Endothelial cell of umbilical vein (primary cell): ENCODE measurements around the gene MKRN1. TPM values are rescaled to one million over a fixed set of nuclear protein-coding genes. Genes with fewer than 3 reads are reported as not detected.

Source experiments
- BruUV-seq: library from RNA; stranded (reverse); fragments of 400-500 nt; replicated peaks from 2 replicates; lab custom pipeline; 2021; lab: Mats Ljungman, UMichigan
- CTCF ChIA-PET: fragments of 300-600, 350-600 bp; sonication (Branson Sonifier 250); formaldehyde crosslinking; loops from one replicate; lab custom pipeline; 2021; ENCODE audit warnings: antibody characterized with exemption, inconsistent platforms; lab: Charles Lee
- POLR2A ChIA-PET: fragments of 300-600, 350-600 bp; sonication (Branson Sonifier 250); formaldehyde crosslinking; loops from one replicate; lab custom pipeline; 2021; ENCODE audit warnings: antibody characterized with exemption, inconsistent platforms; lab: Charles Lee
- DNase-seq: peaks from one replicate; pipeline ENCODE4 v3.0.0-alpha.2; 2011; ENCODE audit warnings: low read depth, low spot score
- FAIRE-seq: peaks from 2 replicates; lab custom pipeline; 2011; peaks lifted over from hg19 to GRCh38; lab: Jason Lieb, UNC
- H2AFZ ChIP-seq: 2 replicates; pipeline ENCODE4 v1.6.0; 2012; ENCODE audit warnings: low read depth, low read length, control low read depth, inconsistent platforms
- H3K27ac ChIP-seq: 2 replicates; pipeline ENCODE4 v1.5.1; 2011; ENCODE audit warnings: low read depth, mild to moderate bottlenecking, control low read depth, low read length, moderate library complexity; ENCODE audit not compliant: insufficient read depth
- H3K27me3 ChIP-seq, 2 experiments: 2 replicates each; pipeline versions ENCODE4 v1.6.0 to v1.6.1; 2011; ENCODE audit warnings: low read length in 2 of 2, mixed read lengths in 1 of 2; ENCODE audit not compliant: control insufficient read depth in 2 of 2, insufficient read depth in 2 of 2
- H3K36me3 ChIP-seq, 2 experiments: 2 replicates in 1 of 2; 3 replicates in 1 of 2; pipeline ENCODE4 v1.5.1; 2011; ENCODE audit warnings: low read length in 2 of 2, mild to moderate bottlenecking in 1 of 2, moderate library complexity in 1 of 2; ENCODE audit not compliant: control insufficient read depth in 2 of 2, insufficient read depth in 2 of 2; ENCODE audit errors: extremely low read depth in 1 of 2
- H3K4me1 ChIP-seq: 3 replicates; pipeline ENCODE4 v1.5.1; 2011; ENCODE audit warnings: mild to moderate bottlenecking, low read length; ENCODE audit not compliant: control insufficient read depth, insufficient read depth; ENCODE audit errors: extremely low read depth
- H3K4me2 ChIP-seq: 2 replicates; pipeline ENCODE4 v1.6.1; 2011; ENCODE audit warnings: low read length, control low read depth, mixed read lengths; ENCODE audit not compliant: insufficient read depth
- H3K4me3 ChIP-seq, 3 experiments: fragments of 200-600 bp in 1 of 3; sonication (generic), shearing (Covaris generic) in 1 of 3; replicated peaks in 1 of 3; 2 replicates each; pipeline ENCODE4 v1.5.1; 2011 to 2016; ENCODE audit warnings: control low read depth in 3 of 3, low read length in 3 of 3, mild to moderate bottlenecking in 2 of 3, inconsistent platforms in 1 of 3, low read depth in 1 of 3, moderate library complexity in 1 of 3; ENCODE audit not compliant: insufficient read depth in 1 of 3
- H3K79me2 ChIP-seq: 2 replicates; pipeline ENCODE4 v1.6.0; 2012; ENCODE audit warnings: low read length, inconsistent platforms; ENCODE audit not compliant: control insufficient read depth, insufficient read depth
- H3K9ac ChIP-seq: replicated peaks from 2 replicates; pipeline ENCODE3; 2011; ENCODE audit warnings: low read length, control low read depth; ENCODE audit not compliant: insufficient read depth; ENCODE audit errors: extremely low read depth
- H3K9me1 ChIP-seq: replicated peaks from 3 replicates; pipeline ENCODE4 v1.6.0; 2011; ENCODE audit warnings: mild to moderate bottlenecking, low read length; ENCODE audit not compliant: control insufficient read depth, insufficient read depth; ENCODE audit errors: extremely low read depth
- H3K9me3 ChIP-seq: replicated peaks from 2 replicates; pipeline ENCODE4 v1.5.1; 2012; ENCODE audit warnings: low read length, inconsistent platforms; ENCODE audit not compliant: control insufficient read depth, insufficient read depth
- H4K20me1 ChIP-seq: replicated peaks from 2 replicates; pipeline ENCODE3; 2011; ENCODE audit warnings: mild to moderate bottlenecking, low read length; ENCODE audit not compliant: control insufficient read depth, insufficient read depth; ENCODE audit errors: extremely low read depth
- CTCF ChIP-seq, 2 donors: IDR thresholded peaks; 1 replicate in 1 of 2; 2 replicates in 1 of 2; pipeline ENCODE4 v1.5.1; 2011; ENCODE audit warnings: low read length in 2 of 2, mild to moderate bottlenecking in 2 of 2, moderate library complexity in 2 of 2, control low read depth in 1 of 2, inconsistent platforms in 1 of 2, low read depth in 1 of 2; ENCODE audit not compliant: insufficient read depth in 1 of 2; ENCODE audit errors: extremely low read depth in 1 of 2
- EZH2 ChIP-seq: IDR thresholded peaks from 2 replicates; pipeline ENCODE4 v1.6.1; 2012; ENCODE audit warnings: borderline replicate concordance, low read depth, mild to moderate bottlenecking, moderate library complexity, low read length, inconsistent platforms; ENCODE audit not compliant: severe bottlenecking
- FOS ChIP-seq: IDR thresholded peaks from 2 replicates; pipeline ENCODE4 v1.6.1; 2011; ENCODE audit warnings: mild to moderate bottlenecking, low read length, moderate library complexity, borderline replicate concordance; ENCODE audit not compliant: insufficient read depth
- GATA2 ChIP-seq: IDR thresholded peaks from 2 replicates; pipeline ENCODE4 v1.7.0; 2011; ENCODE audit warnings: low read depth, mild to moderate bottlenecking, moderate library complexity, mixed read lengths, low read length; ENCODE audit not compliant: insufficient read length, insufficient read depth
- JUN ChIP-seq: IDR thresholded peaks from 2 replicates; pipeline ENCODE4 v1.6.1; 2011; ENCODE audit warnings: borderline replicate concordance, low read depth; ENCODE audit not compliant: insufficient read length, insufficient read depth
- MAX ChIP-seq: IDR thresholded peaks from 2 replicates; pipeline ENCODE4 v1.6.1; 2011; ENCODE audit not compliant: insufficient read depth, insufficient read length
- MYC ChIP-seq: IDR thresholded peaks from one replicate; pipeline ENCODE4 v1.6.1; 2011; ENCODE audit warnings: mild to moderate bottlenecking, low read depth, low read length
- POLR2A ChIP-seq: IDR thresholded peaks from 2 replicates; pipeline ENCODE4 v1.6.1; 2012; ENCODE audit warnings: low read depth, mild to moderate bottlenecking, control low read depth, low read length
- POLR2AphosphoS5 ChIP-seq: IDR thresholded peaks from 2 replicates; pipeline ENCODE4 v1.6.1; 2012; ENCODE audit warnings: low read depth, mild to moderate bottlenecking, control low read depth, low read length, moderate library complexity; ENCODE audit not compliant: insufficient read depth
- dilution Hi-C: fragments of 300-500 bp; cut with MboI; formaldehyde crosslinking; loops from one replicate; pipeline ENCODE4 v1.15.0; 2019; ENCODE audit warnings: low sequenced_read_pairs; ENCODE audit not compliant: extremely low pct_ligation_motif_present
- intact Hi-C: fragments of 100-400 bp; cut with micrococcal nuclease; formaldehyde crosslinking; loops from one replicate; pipeline ENCODE4 v1.10.0; 2022
- polyA plus RNA-seq, 4 experiments: library from polyadenylated mRNA; depleted of rRNA in 3 of 4; stranded (reverse) in 3 of 4; unstranded in 1 of 4; fragments of >200 nt; gene quantifications; 2 replicates each; pipeline versions ENCODE4 v1.2.1 to v1.2.3, GENCODE V29; 2011 to 2012; ENCODE audit warnings: missing spikeins in 1 of 4
- total RNA-seq: library from RNA; stranded (reverse); gene quantifications from 2 replicates; pipeline ENCODE4 v1.2.3, GENCODE V29; 2021

The MKRN1 gene
- total and polyA plus RNA-seq, 2 donors (not counting 3 experiments of a cell fraction or from before 2014, with no cell fraction given) = 24.9 to 52.2 TPM

- intact Hi-C loops = loop anchor here (1.0 to 5.0 kb wide), 6 partner anchors 17 to 1168 kb away; partner anchors contain the start of gene BRAF
- no peak overlapping the region for H3K9ac ChIP-seq
Observed at GRCh38 chr7:140479739-140480084, 407 bp upstream of the MKRN1 start.

More at GRCh38 chr7:140479739-140480084, 407 bp upstream of the MKRN1 start:
- CTCF ChIA-PET = interaction anchor here (0.6 to 0.9 kb wide), 2 partner anchors 13 to 176 kb away, joined by 3 read pairs; no protein-coding TSS in a partner anchor
- Histone ChIP-seq H3K36me3 (no peaks in the 10 kb centered on the region), H3K27me3 (peaks cover under 1 to 5% of the 10 kb centered on the region in 2 experiments), H3K79me2 (peaks cover 26% of the 10 kb centered on the region), H4K20me1 (no peaks in the 10 kb centered on the region), H3K4me3 (peak overlapping the region; percentile 84 to 93 (median 89)), H3K27ac (no peak overlapping the region), H3K4me1 (peaks cover 14% of the 10 kb centered on the region), H3K9me1 (no peaks in the 10 kb centered on the region), H3K9me3 (no peaks in the 10 kb centered on the region), H3K4me2 (peak overlapping the region; percentile 72), H2AFZ (peak overlapping the region; percentile 92)
- BruUV-seq = no TSS peak
- DNase-seq (no peak), FAIRE-seq (no peak)
- dilution Hi-C loops = no loop called here
- TF ChIP-seq GATA2 (no peak), EZH2 (no peak), FOS (no peak), POLR2A (no peak), CTCF (IDR thresholded peaks at IDR 0.05; ENCODE audit: extremely low read depth in 1 of 2, insufficient read depth in 1 of 2, low read depth in 1 of 2, low read length in 2 of 2) (no peak), MYC (no peak), MAX (no peak), JUN (no peak), POLR2AphosphoS5 (no peak)
- POLR2A ChIA-PET = no interaction called here
